Tibial nerve (tissue), 3 donors: ENCODE data around the gene GATAD1.

Experiments used
- CTCF ChIP-seq, 5 experiments: fragments of 200-600 bp in 3 of 5; fragments of 450-650 bp in 2 of 5; sonication (generic) in 3 of 5; IDR thresholded peaks; one replicate each; pipeline ENCODE4 v1.5.1; 2016 to 2019; ENCODE audit warnings: antibody characterized with exemption in 5 of 5, mild to moderate bottlenecking in 3 of 5, moderate library complexity in 2 of 5
- POLR2A ChIP-seq, 2 donors: fragments of 450-650 bp; IDR thresholded peaks; one replicate each; pipeline ENCODE4 v1.6.1; 2017; ENCODE audit warnings: antibody characterized with exemption in 2 of 2, mild to moderate bottlenecking in 2 of 2, moderate library complexity in 2 of 2

DNA sequence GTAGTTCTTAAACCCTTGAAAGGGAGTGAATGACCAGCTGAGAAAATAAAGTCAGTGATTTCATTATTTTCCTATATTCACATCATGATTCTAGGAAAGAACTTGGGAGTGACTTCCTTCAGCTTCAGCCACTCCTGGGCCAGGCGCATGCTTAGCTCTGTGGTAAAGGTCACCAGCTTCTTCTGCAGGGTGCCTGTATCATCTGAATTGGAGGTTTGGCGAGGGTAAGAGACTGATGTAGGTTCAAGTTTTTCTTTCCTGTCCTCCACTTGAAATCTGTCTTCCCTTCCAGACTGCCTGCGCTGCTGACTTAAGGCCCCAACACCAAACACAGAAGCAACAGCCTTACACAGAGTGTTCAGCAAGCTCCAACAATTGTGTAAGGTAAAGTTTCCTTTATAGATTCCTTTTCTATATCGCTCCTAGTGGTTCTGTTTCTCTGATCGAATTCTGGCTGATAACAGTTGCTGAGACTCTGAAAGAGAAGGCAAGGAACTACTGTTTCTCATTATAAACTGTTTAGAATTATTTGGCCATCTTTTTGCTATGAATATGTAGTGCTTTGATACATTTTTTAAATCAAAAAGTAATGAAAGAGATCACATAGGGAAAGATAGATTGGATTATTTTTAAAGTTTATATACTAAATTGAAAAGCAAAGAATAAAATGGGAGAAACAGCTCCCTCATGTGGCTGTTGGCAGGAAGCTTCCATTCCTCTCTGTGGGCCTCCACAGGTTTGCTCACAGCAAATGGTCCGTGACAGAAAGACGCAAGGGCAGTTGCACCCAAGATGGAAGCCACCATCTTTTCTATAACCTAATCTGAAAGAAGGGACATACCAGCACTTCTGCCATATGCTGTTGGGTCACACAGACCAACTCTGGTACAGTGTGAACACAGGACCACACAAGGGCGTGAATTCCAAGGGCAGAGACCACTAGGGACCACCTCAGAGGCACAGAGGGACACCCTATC lies 14.0 kb downstream of the GATAD1 start:
- TF ChIP-seq CTCF (IDR thresholded peaks at IDR 0.05) (peak in 4 of 5 experiments; percentile 16 to 57 (median 36)), POLR2A (IDR thresholded peaks at IDR 0.05) (no peak)
